Retina (tissue), 1 donor: Measurements from ENCODE around the gene CHERP.
A peak's percentile ranks its signal among the peaks of the same experiment; 100 is the strongest.
"Not testable (repeated sequence)": the region's sequence is repeated elsewhere in the genome, so short reads cannot be mapped to it uniquely, and the experiment has no call there.

Source experiments
- DNase-seq: peaks from one replicate; pipeline ENCODE4 v3.0.0-alpha.2; 2016

The CHERP gene

DNA sequence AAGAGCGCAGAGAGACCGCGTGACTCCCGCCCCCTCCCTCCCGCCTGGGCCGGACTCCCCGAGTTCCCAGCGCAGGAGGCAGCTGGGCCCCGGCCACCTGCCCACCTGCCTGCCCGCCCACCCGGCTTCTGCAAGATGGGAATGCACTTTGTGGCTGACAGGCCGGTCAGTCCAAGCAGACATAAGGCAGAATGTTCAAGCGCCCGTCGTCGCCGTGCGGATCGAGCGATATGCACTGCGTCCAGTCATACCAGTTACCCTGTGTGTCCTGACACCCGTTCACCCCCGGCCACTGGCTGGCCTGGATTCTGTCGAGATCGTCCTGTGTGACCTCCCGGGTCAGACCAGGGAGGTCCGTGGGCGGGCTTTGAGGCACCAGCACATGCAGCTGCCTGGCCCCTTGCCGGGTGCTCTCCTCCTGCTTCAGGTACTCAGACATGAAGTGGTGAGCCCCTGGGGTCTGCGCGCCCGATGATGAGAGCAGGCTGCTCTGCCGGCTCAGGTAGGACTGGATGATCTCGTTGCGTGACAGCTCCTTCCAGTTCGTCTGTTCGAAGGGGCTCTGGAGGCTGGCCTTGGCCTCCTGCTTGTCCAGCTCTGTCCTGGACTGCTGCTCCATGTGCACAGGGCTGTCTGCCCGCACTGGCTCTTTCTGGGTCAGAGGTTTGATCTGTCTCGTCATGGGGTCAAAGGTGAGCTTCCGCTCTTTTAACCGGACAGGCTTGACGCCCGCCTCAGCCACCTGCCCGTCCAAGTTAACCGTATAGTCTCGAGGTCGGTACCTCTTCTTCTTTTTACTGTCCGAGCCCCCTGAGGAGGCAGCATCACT is 33.8 kb upstream of the CHERP start:
- no peak for DNase-seq

DNA sequence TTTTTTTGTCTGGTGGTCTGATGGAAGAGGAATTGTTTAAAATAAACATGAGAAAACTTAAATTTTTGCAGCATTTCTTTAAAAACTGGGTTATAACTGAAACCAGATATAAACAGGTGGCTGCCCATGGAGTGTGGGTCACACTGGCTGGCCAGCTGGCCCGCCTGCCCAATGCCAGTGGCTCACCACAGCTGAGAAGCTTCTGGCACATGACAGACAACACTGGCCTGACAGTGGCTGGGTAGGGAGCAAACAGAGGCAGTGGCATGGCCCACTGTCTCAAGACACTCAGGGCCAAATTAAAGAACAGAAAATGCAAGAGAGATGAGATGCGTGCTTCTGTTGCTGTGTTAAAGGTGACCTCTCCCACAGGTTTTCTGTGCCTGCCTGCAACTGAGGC is 33.0 kb upstream of the CHERP start:
- DNase-seq, result no peak

DNA sequence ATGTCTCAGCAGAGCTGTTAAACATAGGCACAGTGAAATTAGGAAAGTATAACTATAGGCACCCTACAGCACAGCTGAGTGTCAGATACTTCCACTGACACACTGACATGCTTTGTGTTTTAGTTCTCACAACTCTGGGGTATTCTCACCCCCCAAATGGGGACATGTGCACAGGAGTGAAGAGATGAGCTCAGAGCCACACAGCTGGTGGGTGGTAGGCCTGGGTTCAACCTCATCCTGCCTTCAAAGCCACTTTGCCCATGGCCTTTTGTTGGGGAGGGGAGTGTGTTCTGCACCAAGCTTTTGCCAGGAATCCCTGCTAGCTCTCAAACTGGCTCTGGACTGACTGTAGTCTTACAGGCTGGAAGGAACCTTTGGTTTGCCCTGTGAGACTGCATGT is 31.7 kb upstream of the CHERP start:
- DNase-seq, result no peak

DNA sequence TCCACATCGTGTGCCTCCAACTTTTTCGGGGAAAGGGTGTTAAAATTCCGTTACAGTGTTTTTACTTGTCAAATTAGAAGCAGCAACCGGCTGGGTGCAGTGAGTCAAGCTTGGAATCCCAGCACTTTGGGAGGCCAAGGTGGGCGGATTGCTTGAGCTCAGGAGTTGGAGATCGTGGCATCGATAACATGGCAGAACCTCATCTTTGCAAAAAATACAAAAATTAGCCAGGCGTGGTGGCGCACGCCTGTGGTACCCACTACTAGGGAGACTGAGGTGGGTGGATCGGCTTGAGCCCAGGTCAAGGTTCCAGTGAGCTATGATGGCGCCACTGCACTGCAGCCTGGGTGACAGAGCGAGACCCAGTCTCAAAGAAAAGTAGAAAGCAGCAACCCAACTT is 31.1 kb upstream of the CHERP start:
- no peak for DNase-seq

DNA sequence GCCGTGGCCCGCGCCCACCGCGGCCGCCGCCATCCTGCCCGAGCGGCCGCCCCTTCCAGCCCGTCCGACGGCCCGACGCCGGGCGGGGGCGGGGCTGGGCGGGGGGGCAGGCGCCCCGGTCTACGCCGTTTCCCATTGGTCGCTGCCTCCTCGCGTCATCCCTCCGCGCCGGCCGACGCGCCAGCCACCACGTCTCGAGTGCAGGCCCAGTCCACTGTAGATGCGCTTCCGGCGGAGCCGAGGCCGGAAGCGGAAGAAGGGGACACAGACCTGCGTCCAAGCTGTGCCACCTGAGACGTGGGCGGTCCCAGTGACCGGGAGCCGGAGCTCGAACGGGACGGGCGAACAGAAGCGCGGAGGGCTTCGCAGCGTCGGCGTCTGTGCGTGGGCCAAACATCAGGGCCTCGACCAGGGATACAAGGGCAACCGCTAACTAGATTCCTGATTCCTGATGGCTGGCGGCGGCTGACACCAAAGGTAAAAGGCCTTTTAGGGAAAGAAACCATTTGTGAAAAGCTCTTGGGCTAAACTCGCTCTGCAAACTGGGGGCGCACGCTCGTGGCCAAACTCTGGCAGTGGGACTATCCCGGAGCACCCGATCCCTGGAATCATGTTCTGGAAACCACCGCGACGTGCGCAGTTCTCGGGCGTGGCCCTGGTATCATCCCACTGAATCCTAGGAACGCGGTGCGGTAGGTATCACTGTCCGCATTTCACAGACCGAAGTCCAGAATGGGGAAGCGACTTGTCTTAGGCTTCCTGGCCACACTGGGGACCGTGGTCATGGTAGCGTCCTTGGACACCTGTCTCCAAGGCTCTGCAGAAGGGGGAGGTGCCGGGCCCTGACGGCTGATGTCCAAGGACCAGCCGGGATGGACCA is 30.3 kb upstream of the CHERP start, which contains the start of gene SLC35E1:
Gene SLC35E1 (minus strand): TSS at position 84 of the 880 bp plus-strand sequence. CDS start 51 bp downstream, at position 33.
- DNase-seq, result peak; percentile 93

DNA sequence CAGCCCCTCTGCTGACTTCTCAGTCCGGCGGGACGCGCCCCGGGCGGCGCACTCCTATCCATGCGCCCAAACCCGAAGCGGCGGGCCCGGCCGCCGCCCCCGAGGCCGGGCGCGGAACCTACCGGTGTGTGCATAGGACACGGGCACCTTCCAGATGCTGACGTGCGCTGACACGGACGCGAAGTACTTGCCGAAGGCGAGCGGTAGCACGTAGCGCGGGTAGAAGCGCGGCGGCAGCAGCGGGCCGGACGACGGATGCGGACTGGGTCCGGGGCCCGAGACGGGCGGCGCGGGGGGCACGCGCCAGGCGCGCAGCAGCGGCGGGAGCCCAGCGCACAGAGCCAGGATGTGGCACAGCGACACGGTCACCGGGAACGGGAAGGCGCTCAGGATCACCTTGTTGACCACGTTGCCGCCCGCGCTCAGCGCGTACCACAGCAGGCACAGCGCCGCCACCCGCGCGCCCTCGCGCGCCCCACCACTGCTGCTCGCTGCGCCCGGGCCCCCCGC is 29.6 kb upstream of the CHERP start:
- DNase-seq, result peak; percentile 32

DNA sequence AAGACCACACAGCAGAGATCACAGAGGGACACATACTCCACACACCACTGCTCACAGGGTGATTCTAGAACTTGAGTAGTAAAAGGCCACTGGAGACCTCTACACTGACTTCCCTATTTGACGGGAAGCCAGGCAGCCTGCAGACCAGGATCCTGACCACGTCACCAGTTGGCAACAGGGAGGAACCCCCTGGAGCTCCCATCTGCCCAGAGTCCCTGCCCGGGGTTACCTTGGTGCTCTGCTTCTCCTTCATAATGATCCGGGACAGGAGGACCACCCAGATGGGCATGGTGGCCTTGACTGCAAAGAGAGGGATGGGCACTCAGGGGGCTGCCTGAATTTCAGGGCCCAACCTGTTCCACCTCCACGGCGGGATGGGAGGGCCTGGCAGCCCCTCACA is 29.0 kb upstream of the CHERP start:
- no peak for DNase-seq

DNA sequence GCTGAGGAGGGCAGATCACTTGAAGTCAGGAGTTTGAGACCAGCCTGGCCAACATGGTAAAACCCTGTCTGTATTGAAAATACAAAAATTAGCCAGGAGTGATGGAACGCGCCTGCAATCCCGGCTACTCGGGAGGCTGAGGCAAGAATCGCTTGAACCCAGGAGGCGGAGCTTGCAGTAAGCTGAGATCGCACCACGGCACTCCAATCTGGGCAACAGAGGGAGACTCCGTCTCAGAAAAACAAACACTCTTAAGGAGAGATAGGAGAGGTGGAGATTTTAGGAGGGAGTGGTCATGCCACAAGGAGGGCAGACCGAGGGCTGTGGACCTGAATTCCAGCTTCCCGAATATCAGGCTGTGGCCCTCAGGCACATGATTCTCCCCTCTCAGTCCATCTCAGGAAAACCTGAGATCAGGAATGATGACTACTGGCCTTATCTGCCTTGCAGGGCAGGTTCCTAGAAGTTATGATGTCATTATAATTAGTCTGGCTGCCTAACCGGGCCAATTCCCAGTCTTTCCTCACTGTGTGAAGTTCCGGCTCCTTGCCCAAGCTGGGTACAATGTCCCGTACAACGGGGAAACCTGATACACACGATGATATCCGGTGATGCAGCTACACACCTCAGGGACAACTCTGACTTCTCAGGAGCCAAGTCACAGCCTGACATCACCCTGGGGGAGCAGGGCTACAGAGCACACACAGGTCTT is 27.5 kb upstream of the CHERP start:
- DNase-seq, result no peak

DNA sequence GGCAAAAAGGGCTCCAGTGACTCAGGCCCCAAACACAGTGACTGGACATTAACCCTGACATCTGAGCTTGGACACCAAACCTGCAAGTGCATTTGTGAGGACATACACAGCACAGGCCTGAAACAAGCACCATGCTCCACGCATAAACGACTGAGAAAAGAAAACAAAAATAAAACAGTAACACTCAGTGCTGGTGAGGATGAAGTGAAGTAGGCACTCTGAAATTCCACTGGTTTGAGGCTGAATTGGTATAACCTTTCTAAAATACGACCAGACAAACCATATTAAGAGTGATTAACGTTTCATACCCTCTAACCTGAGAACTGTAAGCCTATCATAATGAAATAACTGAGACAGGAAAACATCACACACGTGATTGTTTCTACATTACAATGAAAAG is 24.5 kb upstream of the CHERP start:
- DNase-seq, result no peak

DNA sequence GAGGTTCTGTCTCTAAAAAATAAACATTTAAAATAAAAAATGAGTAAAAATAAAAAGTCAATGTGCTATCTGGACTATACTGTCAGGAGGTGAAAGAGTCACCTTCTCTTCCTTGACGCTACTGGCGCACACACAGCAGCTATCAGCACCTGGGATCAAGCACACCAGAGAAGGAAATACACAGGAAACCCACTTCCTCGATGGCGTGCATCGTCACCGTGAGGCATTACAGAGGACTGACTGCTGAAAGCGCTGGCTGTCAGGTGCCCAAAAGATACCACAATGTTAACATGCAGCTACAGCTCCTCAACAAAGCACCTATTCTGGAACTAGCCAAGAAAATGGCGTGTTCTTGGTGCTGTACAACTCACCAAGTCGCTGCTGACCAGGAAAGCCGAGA is 23.9 kb upstream of the CHERP start:
- DNase-seq, result no peak

DNA sequence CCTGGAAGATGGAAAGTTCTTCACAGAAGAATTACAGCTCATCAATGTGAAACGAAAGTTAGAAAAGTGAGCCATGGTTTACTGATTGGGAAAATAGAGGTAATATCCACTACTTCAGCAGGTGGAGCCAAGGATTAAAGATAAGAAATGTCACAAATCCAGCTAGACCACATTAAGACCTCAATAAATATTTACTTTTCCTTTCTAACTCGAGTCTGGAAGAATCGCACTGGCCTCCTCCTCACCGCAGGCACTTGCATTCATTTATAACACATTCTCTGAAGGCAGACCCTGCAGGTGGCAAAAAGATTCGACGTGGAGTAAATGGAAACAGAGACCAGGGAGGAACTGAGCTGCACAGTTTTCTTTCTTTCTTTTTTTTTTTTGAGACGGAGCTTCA is 22.6 kb upstream of the CHERP start:
- no peak for DNase-seq

DNA sequence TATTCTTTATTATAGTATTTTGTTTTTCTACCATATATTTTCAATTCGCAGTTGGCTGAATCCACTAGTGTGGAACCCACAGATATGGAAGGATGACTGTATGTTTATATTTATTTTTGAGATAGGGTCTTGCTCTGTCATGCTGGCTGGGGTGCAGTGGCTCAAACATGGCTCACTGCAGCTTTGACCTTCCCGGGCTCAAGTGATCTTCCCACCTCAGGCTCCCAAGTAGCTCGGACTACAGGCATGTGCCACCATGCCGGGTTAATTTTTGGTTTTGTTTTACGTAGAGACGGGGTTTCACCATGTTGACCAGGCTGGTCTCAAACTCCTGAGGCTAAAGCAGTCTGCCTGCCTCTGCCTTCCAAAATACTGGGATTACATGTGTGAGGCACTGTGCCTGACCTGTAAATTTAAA is 20.4 kb upstream of the CHERP start:
- DNase-seq, result no peak

DNA sequence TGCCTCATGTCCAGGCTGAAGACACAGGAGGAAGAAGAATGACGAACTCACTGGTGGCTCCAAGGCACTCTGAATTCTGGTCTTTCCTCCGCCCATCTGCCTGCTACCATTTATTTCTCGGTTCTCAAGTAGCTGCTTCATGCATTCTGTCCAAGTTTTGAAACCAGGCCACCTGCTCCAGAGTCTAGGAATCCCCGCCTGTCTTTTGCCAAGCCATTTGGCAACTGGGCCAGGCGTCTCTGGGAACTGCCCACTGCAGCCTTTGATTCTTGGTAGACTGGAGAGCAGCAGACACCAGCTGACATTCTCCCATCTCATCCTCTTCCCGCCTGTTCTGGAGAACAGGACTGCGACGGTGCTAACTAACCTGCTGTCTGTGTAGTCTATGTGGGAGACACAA is 19.1 kb upstream of the CHERP start:
- DNase-seq, result no peak

DNA sequence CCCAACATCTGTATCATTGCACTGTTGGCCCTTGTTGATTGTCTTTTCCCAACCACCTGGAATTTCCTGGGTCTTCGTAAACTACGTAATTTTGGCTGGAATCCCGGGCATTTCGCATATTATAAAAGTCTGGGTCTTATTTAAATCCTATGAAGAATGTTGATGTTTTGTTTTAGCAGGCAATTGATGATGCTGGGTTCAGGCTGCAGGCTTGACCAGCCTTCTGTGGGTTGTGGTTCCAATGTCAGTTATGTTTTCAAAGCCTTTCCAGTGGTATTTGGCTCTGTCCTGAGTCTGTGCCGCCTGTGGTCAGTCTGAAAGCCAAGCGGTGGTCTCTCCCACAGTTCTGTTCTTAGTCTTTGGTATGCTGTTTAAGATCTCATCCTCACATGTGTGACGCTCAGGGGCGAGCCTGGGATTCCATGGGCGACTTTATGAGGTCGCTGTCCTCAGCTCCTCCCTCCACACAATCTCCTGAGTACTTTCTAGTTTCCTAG is 17.6 kb upstream of the CHERP start:
- DNase-seq, result no peak

DNA sequence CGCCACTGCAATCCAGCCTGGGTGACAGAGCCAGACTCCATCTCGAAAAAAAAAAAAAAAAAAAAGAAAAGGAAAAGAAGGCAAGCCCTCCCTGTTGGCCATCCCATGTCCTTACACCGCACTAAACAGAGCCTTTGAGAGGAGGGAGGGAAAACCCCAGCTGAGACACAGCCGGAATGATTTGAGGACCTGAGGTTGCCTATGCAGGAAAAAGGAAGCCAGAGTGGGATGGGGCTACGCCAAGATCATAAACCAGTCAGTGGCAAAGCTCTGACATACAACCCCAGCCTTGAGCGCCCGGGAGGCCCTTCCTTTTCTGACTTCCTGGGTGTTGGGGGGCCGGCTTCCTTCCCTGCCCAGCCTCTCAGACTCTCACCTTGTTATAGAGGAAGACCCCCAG is 12.5 kb upstream of the CHERP start:
- DNase-seq, result no peak

DNA sequence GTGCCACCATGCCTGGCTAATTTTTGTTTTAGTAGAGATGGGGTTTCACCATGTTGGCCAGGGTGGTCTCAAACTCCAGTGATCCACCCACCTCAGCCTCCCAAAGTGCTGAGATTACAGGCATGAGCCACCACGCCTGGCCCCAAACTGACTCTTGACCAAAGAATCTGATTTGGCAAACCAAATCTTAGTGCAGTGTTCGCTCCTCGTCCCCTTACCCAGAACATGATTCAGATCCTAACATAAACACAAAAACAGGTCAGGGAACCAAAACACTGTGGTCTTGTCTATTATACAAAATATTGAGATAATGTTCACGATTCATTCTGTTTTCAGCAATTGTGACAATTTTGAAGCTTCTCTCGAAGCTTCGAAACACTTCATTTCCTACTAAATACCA is 9.7 kb upstream of the CHERP start:
- not testable (repeated sequence) for DNase-seq

DNA sequence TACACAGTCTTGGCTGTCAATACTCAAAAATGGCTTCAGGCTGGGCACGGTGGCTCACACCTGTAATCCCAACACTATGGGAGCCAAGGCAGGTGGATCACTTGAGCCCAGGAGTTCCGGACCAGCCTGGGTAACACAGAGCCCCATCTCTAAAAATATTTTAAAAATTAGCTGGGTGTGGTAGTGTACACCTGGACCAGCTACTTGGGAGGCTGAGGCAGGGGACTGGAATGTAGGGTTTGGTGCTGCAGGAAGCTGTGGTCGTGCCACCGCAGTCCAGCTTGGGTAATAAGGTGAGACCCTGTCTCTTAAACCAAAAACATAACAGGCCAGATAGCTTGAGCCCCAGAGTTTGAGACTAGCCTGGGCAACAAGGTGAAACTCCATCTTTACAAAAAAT is 6.7 kb upstream of the CHERP start:
- DNase-seq, result no peak

DNA sequence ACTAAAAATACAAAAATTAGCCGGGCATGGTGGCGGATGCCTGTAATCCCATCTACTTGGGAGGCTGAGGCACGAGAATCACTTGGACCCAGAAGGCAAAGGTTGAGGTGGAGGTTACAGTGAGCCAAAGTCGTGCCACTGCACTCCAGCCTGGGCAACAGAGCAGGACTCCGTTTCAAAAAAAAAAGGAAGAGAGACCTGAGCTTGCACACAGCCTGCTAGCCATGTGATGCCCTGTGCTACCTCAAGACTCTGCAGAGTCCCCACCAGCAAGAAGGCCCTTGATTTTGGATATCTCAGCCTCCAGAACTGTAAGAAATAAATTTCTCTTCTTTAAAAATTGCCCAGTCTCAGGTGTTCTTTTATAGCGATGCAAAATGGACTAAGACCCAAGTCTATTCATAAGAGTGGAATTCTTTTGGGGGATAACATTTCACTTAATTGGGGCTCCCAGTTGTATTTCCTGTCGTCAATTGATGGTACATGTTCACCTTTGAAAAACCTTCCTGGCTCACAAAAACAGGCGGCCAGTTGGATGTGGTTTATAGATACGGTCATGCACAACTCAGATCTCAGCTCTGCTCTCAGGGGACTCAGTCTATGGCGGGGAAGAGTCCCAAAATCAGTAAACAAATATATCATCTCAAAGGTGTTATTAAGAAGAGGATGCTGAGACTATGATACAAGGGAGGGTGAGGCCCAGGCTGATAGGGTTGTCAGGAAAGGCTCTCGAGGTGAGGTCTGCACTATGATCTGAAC is 2.4 kb upstream of the CHERP start:
- DNase-seq, result no peak

DNA sequence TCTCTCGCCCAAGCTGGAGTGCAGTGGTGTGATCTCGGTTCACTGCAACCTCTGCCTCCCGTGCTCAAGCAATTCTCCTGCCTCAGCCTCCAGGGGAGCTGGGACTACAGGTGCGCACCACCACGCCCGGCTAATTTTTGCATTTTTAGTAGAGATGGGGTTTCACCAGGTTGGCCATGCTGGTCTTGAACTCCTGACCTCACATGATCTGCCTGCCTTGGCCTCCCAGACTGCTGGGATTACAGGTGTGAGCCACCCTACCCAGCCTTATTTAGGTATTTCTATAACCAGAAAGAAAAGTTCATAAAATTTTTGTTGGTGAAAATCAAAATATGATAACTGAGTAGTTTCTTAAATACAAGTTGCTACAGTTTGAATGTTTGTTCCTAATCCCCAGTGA is 1.5 kb upstream of the CHERP start:
- DNase-seq, result not testable (repeated sequence)

DNA sequence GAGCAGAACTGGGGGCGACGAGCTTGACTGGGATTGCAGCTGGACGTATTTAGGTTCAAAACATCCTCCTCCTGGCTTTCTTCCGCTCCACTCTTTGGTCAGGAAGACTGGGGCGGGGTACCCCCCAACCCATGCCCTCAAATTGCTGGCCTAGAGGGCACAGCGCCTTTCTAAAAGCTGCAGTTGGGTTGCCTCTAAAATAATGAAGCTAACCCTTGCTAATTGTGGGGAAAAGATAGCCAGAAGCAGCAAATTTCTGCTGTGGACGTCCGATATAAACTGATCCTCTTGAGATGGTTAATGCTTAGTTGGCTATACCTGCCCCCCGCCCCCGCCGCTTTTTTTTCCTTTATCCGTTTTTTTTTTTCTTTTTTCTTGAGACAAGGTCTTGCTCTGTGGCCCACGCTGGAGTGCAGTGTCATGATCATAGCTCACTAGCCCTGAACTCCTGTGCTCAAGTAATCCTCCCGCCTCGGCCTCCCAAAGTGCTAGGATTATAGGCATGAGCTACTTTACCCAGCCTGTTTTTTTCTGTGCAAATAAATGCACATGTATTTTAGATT is 754 bp upstream of the CHERP start:
- DNase-seq, result no peak

DNA sequence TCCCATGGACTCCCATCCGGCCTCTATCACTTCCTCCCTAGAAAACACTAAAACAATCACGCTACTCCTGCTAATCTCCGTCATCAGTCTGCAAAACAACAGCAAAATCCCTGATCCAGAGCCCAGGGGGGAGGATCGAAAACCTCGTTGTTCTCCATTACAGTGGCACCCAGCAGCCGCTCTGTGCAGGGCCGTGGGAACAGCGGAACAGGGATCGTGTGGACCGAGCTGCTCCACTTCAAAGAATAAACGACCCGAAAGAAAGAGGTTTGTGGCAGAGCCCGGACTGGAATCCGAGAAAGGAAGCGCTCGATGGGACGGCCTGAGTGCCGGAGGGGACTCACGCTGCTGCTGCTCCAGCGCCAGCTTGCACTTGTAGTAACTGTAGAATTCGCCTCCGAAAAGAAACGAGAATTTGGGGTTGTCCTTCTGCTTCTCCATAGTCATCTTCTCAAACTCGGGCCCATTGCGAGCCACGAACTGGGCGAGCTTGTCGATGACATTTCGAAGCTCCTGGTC is 652 bp downstream of the CHERP start:
- DNase-seq, result no peak

DNA sequence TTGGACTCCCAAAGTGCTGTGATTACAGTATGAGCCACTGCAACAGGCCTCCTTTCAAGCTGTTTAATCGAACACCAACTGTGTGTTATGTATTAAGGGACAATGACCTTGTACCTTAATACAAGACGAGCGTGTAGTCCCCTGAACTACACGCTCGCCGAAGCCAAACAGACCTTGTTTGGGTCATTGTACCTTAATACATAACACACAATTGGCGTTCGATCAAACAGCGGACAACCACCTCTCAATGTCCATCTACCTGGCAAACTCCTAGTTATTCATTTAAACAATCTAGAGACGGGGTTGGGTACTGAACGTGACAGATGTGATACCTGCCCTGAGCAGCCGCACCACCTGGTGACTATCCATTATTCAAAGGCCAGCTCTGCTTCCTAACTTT is 1.3 kb downstream of the CHERP start:
- no peak for DNase-seq
